DND-41 (cell line): ENCODE data around the gene RPS18.

Experiments used
- ATAC-seq: fragments of 200-7000 bp; cut with Tn5 transposase; 3 replicates; pipeline ENCODE4 v1.9.1; 2021; ENCODE audit warnings: low read depth; ENCODE audit not compliant: insufficient read depth
- DNase-seq: peaks from one replicate; pipeline ENCODE4 v3.0.0-alpha.2; 2020
- H2AFZ ChIP-seq: 2 replicates; pipeline ENCODE4 v1.6.0; 2012; ENCODE audit warnings: low read depth, low read length
- H3K27ac ChIP-seq: 2 replicates; pipeline ENCODE4 v1.5.1; 2012; ENCODE audit warnings: low read length, inconsistent platforms
- H3K27me3 ChIP-seq: fragments of 200-600 bp; sonication (generic); 2 replicates; pipeline ENCODE4 v1.6.0; 2012; ENCODE audit warnings: low read length, mild to moderate bottlenecking, inconsistent platforms; ENCODE audit not compliant: insufficient read depth, poor library complexity
- H3K36me3 ChIP-seq: 2 replicates; pipeline ENCODE4 v1.5.1; 2012; ENCODE audit warnings: low read length, inconsistent platforms; ENCODE audit not compliant: insufficient read depth
- H3K4me1 ChIP-seq: 2 replicates; pipeline ENCODE4 v1.5.1; 2012; ENCODE audit warnings: mild to moderate bottlenecking, low read length; ENCODE audit not compliant: insufficient read depth
- H3K4me2 ChIP-seq: 2 replicates; pipeline ENCODE4 v1.6.0; 2012; ENCODE audit warnings: mild to moderate bottlenecking, moderate library complexity, low read length, inconsistent platforms; ENCODE audit not compliant: insufficient read depth
- H3K4me3 ChIP-seq, 2 experiments: fragments of 200-600 bp in 1 of 2; shearing (Covaris generic) in 1 of 2; 2 replicates each; pipeline ENCODE4 v1.5.1; 2012 to 2016; ENCODE audit warnings: inconsistent platforms in 2 of 2, low read length in 2 of 2, mild to moderate bottlenecking in 2 of 2, low read depth in 1 of 2, moderate library complexity in 1 of 2
- H3K79me2 ChIP-seq: 2 replicates; pipeline ENCODE4 v1.6.0; 2012; ENCODE audit warnings: low read length, inconsistent platforms; ENCODE audit not compliant: insufficient read depth
- H3K9ac ChIP-seq: 2 replicates; pipeline ENCODE4 v1.6.0; 2012; ENCODE audit warnings: low read depth, mild to moderate bottlenecking, inconsistent platforms, low read length, moderate library complexity
- H3K9me3 ChIP-seq: 2 replicates; pipeline ENCODE4 v1.5.1; 2012; ENCODE audit warnings: low read length, moderate library complexity, mild to moderate bottlenecking, inconsistent platforms; ENCODE audit not compliant: insufficient read depth, severe bottlenecking
- H4K20me1 ChIP-seq: 2 replicates; pipeline ENCODE4 v1.6.0; 2012; ENCODE audit warnings: low read length; ENCODE audit not compliant: insufficient read depth
- CTCF ChIP-seq: IDR thresholded peaks from 2 replicates; pipeline ENCODE4 v1.5.1; 2012; ENCODE audit warnings: borderline replicate concordance, low read length, moderate library complexity, mild to moderate bottlenecking; ENCODE audit not compliant: poor library complexity, severe bottlenecking; ENCODE audit errors: extremely low read depth
- EZH2 ChIP-seq: IDR thresholded peaks from 3 replicates; pipeline ENCODE4 v1.6.1; 2012; ENCODE audit warnings: borderline replicate concordance, low read depth, mild to moderate bottlenecking, moderate library complexity, low read length, inconsistent platforms; ENCODE audit not compliant: severe bottlenecking

Gene RPS18

GRCh38 chr6:33288141-33288920 lies 16.5 kb downstream of the RPS18 start:
- H3K27ac ChIP-seq = peak overlapping the region; percentile 88
- no peak for ATAC-seq
- peak overlapping the region; percentile 75 to 92; a peak in 3 of 4 replicates for H3K4me3 ChIP-seq

GRCh38 chr6:33288921-33289783 lies 17.3 kb downstream of the RPS18 start, which contains the start of the genes PFDN6 and WDR46:
PFDN6 (plus strand) TSS chr6:33289601; CDS start chr6:33289857, 256 bp downstream.
WDR46 (minus strand) TSS chr6:33289239; CDS start chr6:33289170, 69 bp downstream.
- no peaks in the 10 kb centered on the region for H3K9me3 ChIP-seq
- H3K27ac ChIP-seq = peak within 1 kb of the TSS; percentile 88
- peak within 1 kb of the TSS; percentile 91 for H3K4me2 ChIP-seq
- H4K20me1 ChIP-seq = no peaks in the 10 kb centered on the region
- H3K9ac ChIP-seq = peak within 1 kb of the TSS; percentile 72
- DNase-seq (peak; percentile 89), ATAC-seq (peak; percentile 96)
- H3K4me3 ChIP-seq = peak within 1 kb of the TSS; percentile 75 to 92
- peaks cover 68% of the 10 kb centered on the region for H3K36me3 ChIP-seq
- peak within 1 kb of the TSS; percentile 91 for H2AFZ ChIP-seq
- H3K79me2 ChIP-seq = peaks cover 43% of the 10 kb centered on the region
- no peaks in the 10 kb centered on the region for H3K27me3 ChIP-seq
- TF ChIP-seq EZH2 (no peak), CTCF (no peak)
- peaks cover 35% of the 10 kb centered on the region for H3K4me1 ChIP-seq

More at GRCh38 chr6:33288141-33288920, 16.5 kb downstream of the RPS18 start:
- Histone ChIP-seq H3K9ac (peak overlapping the region; percentile 72), H4K20me1 (no peaks in the 10 kb centered on the region), H3K9me3 (no peaks in the 10 kb centered on the region), H3K36me3 (peaks cover 67% of the 10 kb centered on the region), H3K4me1 (peaks cover 35% of the 10 kb centered on the region), H3K27me3 (no peaks in the 10 kb centered on the region), H3K79me2 (peaks cover 43% of the 10 kb centered on the region), H2AFZ (peak overlapping the region; percentile 91), H3K4me2 (peak overlapping the region; percentile 91)
- DNase-seq = no peak
- TF ChIP-seq CTCF = no peak
- no peak for TF ChIP-seq EZH2

DNA sequence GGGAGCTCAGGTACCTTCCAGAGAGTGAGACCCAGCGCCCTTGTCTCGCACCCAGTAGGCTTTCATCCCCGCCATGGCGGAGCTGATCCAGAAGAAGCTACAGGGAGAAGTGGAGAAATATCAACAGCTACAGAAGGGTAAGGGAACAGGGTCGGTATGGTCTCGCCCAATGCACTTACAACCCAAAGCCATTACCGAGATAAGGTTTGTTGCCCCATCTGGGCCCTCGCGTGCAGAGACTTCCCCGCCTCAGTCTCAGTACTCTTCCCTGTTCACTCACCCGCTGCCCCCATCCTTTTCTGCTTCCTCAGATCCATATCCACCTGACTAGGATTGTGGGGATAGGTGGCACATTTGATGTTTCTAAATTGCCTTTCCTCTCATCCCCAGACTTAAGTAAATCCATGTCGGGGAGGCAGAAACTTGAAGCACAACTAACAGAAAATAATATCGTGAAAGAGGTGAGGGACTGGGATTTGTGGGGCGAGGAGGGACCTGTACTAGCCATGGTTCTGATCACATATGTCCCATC lies 18.0 kb downstream of the RPS18 start:
- ATAC-seq = no peak; the same call in 2 of the 3 replicates
- Histone ChIP-seq H2AFZ (peak overlapping the region; percentile 91), H3K4me1 (peaks cover 35% of the 10 kb centered on the region), H3K27me3 (no peaks in the 10 kb centered on the region), H3K36me3 (peaks cover 62% of the 10 kb centered on the region), H3K9me3 (no peaks in the 10 kb centered on the region), H3K79me2 (peaks cover 43% of the 10 kb centered on the region), H3K4me3 (peak overlapping the region; percentile 75 to 92), H3K27ac (peak overlapping the region; percentile 88), H3K4me2 (peak overlapping the region; percentile 91), H3K9ac (peak overlapping the region; percentile 72), H4K20me1 (no peaks in the 10 kb centered on the region)
- DNase-seq = no peak
- TF ChIP-seq EZH2 (no peak), CTCF (no peak)
